ENCODE measurements around the gene GSN.

DNA sequence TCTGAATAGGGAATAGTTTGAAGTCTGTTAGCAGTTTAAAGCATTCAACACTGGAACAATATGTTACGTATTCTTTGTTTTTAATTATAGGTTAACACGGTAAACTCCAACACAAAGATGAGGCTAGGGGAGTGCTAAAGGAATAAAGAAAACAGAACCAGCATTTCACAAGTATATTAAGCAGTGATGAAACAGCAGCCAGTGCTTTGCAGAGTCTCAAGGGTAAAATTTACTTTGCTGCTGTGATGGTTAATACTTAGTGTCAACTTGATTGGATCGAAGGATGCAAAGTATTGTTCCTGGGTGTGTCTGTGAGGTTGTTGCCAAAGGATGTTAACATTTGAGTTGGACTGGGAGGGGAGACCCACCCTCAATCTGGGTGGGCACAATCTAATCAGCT is 30.0 kb upstream of the GSN start:
- TF ChIP-seq, protein P1, sequence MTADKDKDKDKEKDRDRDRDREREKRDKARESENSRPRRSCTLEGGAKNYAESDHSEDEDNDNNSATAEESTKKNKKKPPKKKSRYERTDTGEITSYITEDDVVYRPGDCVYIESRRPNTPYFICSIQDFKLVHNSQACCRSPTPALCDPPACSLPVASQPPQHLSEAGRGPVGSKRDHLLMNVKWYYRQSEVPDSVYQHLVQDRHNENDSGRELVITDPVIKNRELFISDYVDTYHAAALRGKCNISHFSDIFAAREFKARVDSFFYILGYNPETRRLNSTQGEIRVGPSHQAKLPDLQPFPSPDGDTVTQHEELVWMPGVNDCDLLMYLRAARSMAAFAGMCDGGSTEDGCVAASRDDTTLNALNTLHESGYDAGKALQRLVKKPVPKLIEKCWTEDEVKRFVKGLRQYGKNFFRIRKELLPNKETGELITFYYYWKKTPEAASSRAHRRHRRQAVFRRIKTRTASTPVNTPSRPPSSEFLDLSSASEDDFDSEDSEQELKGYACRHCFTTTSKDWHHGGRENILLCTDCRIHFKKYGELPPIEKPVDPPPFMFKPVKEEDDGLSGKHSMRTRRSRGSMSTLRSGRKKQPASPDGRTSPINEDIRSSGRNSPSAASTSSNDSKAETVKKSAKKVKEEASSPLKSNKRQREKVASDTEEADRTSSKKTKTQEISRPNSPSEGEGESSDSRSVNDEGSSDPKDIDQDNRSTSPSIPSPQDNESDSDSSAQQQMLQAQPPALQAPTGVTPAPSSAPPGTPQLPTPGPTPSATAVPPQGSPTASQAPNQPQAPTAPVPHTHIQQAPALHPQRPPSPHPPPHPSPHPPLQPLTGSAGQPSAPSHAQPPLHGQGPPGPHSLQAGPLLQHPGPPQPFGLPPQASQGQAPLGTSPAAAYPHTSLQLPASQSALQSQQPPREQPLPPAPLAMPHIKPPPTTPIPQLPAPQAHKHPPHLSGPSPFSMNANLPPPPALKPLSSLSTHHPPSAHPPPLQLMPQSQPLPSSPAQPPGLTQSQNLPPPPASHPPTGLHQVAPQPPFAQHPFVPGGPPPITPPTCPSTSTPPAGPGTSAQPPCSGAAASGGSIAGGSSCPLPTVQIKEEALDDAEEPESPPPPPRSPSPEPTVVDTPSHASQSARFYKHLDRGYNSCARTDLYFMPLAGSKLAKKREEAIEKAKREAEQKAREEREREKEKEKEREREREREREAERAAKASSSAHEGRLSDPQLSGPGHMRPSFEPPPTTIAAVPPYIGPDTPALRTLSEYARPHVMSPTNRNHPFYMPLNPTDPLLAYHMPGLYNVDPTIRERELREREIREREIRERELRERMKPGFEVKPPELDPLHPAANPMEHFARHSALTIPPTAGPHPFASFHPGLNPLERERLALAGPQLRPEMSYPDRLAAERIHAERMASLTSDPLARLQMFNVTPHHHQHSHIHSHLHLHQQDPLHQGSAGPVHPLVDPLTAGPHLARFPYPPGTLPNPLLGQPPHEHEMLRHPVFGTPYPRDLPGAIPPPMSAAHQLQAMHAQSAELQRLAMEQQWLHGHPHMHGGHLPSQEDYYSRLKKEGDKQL (CRISPR knock-in tag; IDR thresholded peaks at IDR 0.05; ENCODE audit: low read depth), result no peak
- TF ChIP-seq CREB1 (IDR thresholded peaks at IDR 0.05) (no peak), CREB1 (CRISPR knock-in tag; IDR thresholded peaks at IDR 0.05) (no peak), KLF12 (CRISPR knock-in tag; IDR thresholded peaks at IDR 0.05; ENCODE audit: borderline replicate concordance) (no peak), ZNF652 (CRISPR knock-in tag; IDR thresholded peaks at IDR 0.05; ENCODE audit: borderline replicate concordance, low read depth) (no peak), CEBPB (IDR thresholded peaks at IDR 0.05; ENCODE audit: borderline replicate concordance, low read depth, low read length) (no peak), ESRRA (CRISPR knock-in tag; IDR thresholded peaks at IDR 0.05; ENCODE audit: low read depth) (no peak), GZF1 (CRISPR knock-in tag; IDR thresholded peaks at IDR 0.05) (no peak), ZFP36 (IDR thresholded peaks at IDR 0.05; ENCODE audit: borderline replicate concordance, low read depth, low read length, partially characterized antibody) (no peak), ZNF274 (CRISPR knock-in tag; IDR thresholded peaks at IDR 0.05) (no peak)
- TF ChIP-seq, protein P2, sequence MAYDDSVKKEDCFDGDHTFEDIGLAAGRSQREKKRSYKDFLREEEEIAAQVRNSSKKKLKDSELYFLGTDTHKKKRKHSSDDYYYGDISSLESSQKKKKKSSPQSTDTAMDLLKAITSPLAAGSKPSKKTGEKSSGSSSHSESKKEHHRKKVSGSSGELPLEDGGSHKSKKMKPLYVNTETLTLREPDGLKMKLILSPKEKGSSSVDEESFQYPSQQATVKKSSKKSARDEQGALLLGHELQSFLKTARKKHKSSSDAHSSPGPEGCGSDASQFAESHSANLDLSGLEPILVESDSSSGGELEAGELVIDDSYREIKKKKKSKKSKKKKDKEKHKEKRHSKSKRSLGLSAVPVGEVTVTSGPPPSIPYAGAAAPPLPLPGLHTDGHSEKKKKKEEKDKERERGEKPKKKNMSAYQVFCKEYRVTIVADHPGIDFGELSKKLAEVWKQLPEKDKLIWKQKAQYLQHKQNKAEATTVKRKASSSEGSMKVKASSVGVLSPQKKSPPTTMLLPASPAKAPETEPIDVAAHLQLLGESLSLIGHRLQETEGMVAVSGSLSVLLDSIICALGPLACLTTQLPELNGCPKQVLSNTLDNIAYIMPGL (CRISPR knock-in tag; IDR thresholded peaks at IDR 0.05; ENCODE audit: borderline replicate concordance in 1 of 2, low read depth in 1 of 2), result no peak
- TF ChIP-seq, protein P3, sequence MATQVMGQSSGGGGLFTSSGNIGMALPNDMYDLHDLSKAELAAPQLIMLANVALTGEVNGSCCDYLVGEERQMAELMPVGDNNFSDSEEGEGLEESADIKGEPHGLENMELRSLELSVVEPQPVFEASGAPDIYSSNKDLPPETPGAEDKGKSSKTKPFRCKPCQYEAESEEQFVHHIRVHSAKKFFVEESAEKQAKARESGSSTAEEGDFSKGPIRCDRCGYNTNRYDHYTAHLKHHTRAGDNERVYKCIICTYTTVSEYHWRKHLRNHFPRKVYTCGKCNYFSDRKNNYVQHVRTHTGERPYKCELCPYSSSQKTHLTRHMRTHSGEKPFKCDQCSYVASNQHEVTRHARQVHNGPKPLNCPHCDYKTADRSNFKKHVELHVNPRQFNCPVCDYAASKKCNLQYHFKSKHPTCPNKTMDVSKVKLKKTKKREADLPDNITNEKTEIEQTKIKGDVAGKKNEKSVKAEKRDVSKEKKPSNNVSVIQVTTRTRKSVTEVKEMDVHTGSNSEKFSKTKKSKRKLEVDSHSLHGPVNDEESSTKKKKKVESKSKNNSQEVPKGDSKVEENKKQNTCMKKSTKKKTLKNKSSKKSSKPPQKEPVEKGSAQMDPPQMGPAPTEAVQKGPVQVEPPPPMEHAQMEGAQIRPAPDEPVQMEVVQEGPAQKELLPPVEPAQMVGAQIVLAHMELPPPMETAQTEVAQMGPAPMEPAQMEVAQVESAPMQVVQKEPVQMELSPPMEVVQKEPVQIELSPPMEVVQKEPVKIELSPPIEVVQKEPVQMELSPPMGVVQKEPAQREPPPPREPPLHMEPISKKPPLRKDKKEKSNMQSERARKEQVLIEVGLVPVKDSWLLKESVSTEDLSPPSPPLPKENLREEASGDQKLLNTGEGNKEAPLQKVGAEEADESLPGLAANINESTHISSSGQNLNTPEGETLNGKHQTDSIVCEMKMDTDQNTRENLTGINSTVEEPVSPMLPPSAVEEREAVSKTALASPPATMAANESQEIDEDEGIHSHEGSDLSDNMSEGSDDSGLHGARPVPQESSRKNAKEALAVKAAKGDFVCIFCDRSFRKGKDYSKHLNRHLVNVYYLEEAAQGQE (IDR thresholded peaks at IDR 0.05; ENCODE audit: borderline replicate concordance in 1 of 2, low read depth in 1 of 2, low read length in 2 of 2), result no peak

Data from HepG2 (cell line).